PC-9 (cell line): ENCODE measurements around the gene CRYZL1. TPM values are rescaled to one million over a fixed set of nuclear protein-coding genes. Genes with fewer than 3 reads are reported as not detected.

Source experiments
- BruUV-seq: library from RNA; stranded (reverse); fragments of 400-500 nt; replicated peaks from 2 replicates; lab custom pipeline; 2021; lab: Mats Ljungman, UMichigan
- CTCF ChIA-PET: fragments of 300-600 bp; sonication (Branson Sonifier 250); formaldehyde crosslinking; loops from one replicate; lab custom pipeline; 2022; ENCODE audit warnings: antibody characterized with exemption; lab: Charles Lee
- POLR2A ChIA-PET: fragments of 300-600 bp; sonication (Branson Sonifier 250); formaldehyde crosslinking; loops from one replicate; lab custom pipeline; 2022; ENCODE audit warnings: antibody characterized with exemption; ENCODE audit not compliant: unreplicated experiment; lab: Charles Lee
- DNase-seq, 2 experiments: peaks; one replicate each; pipeline versions ENCODE4 v3.0.0 to v3.0.0-alpha.2; 2015 to 2022; ENCODE audit warnings: mixed read lengths in 1 of 2
- H2AFZ ChIP-seq: fragments of 200-600 bp; sonication (generic); 2 replicates; pipeline ENCODE4 v1.8.1; 2017; ENCODE audit warnings: antibody characterized with exemption
- H3F3A ChIP-seq: fragments of 200-600 bp; sonication (generic); 2 replicates; pipeline ENCODE4 v1.8.1; 2017; ENCODE audit warnings: antibody characterized with exemption, mild to moderate bottlenecking, low read depth; ENCODE audit not compliant: insufficient read depth
- H3K27ac ChIP-seq: fragments of 200-600 bp; sonication (generic); 2 replicates; pipeline ENCODE4 v1.6.1; 2016; ENCODE audit warnings: mixed run types
- H3K27me3 ChIP-seq: fragments of 200-600 bp; sonication (generic); 2 replicates; pipeline ENCODE4 v1.6.1; 2016; ENCODE audit warnings: low read depth, mixed run types; ENCODE audit not compliant: insufficient read depth
- H3K36me3 ChIP-seq: fragments of 200-600 bp; sonication (generic); 2 replicates; pipeline ENCODE4 v1.6.1; 2016; ENCODE audit warnings: low read depth, mixed run types
- H3K4me1 ChIP-seq: fragments of 200-600 bp; sonication (generic); replicated peaks from 2 replicates; pipeline ENCODE4 v1.6.1; 2016; ENCODE audit warnings: mixed run types; ENCODE audit not compliant: insufficient read depth
- H3K4me2 ChIP-seq: fragments of 200-600 bp; sonication (generic); 2 replicates; pipeline ENCODE4 v1.6.1; 2017; ENCODE audit warnings: mixed run types
- H3K4me3 ChIP-seq: fragments of 200-600 bp; sonication (generic); 2 replicates; pipeline ENCODE4 v1.6.1; 2016; ENCODE audit warnings: mixed run types
- H3K79me2 ChIP-seq: fragments of 200-600 bp; sonication (generic); 2 replicates; pipeline ENCODE4 v1.6.1; 2017; ENCODE audit warnings: low read depth, mixed run types
- H3K9me2 ChIP-seq: fragments of 200-600 bp; sonication (generic); 2 replicates; pipeline ENCODE4 v1.8.1; 2017; ENCODE audit warnings: mild to moderate bottlenecking; ENCODE audit not compliant: insufficient read depth
- H3K9me3 ChIP-seq: fragments of 200-600 bp; sonication (generic); 2 replicates; pipeline ENCODE4 v1.8.1; 2016; ENCODE audit warnings: low read depth; ENCODE audit not compliant: insufficient read depth
- H4K20me1 ChIP-seq: fragments of 200-600 bp; sonication (generic); 2 replicates; pipeline ENCODE4 v1.8.1; 2017; ENCODE audit not compliant: insufficient read depth
- CTCF ChIP-seq: fragments of 200-600 bp; sonication (generic); conservative IDR thresholded peaks from 2 replicates; pipeline ENCODE4 v1.6.1; 2017; ENCODE audit warnings: mixed run types, antibody characterized with exemption, mild to moderate bottlenecking, moderate library complexity
- EZH2 ChIP-seq: fragments of 200-600 bp; sonication (generic); IDR thresholded peaks from 2 replicates; pipeline ENCODE4 v1.8.0; 2017; ENCODE audit warnings: antibody characterized with exemption, low read depth
- intact Hi-C: fragments of 100-400 bp; cut with micrococcal nuclease; formaldehyde crosslinking; loops from one replicate; pipeline ENCODE4 v1.10.0; 2022; ENCODE audit not compliant: unreplicated experiment
- total RNA-seq: library from RNA; stranded (reverse); gene quantifications from 2 replicates; pipeline ENCODE4 v1.2.3, GENCODE V29; 2021

Gene CRYZL1
- total RNA-seq, 1 experiment from 2014 or later = 22.4 TPM

GRCh38 chr21:33539616-33540015 lies 101.9 kb downstream of the CRYZL1 start:
- peak overlapping the region; percentile 82 for H3K4me2 ChIP-seq
- ChIA-PET CTCF (no interaction called here), POLR2A (no interaction called here)
- TF ChIP-seq CTCF = no peak
- TF ChIP-seq EZH2 = no peak
- no peaks in the 10 kb centered on the region for H3K9me3 ChIP-seq
- no peaks in the 10 kb centered on the region for H3K27me3 ChIP-seq
- peaks cover 26% of the 10 kb centered on the region for H4K20me1 ChIP-seq
- no TSS peak for BruUV-seq
- no peaks in the 10 kb centered on the region for H3K9me2 ChIP-seq
- peaks cover 24% of the 10 kb centered on the region; the same call in 1 of the 2 replicates for H3K36me3 ChIP-seq
- H3K79me2 ChIP-seq = peaks cover 66% of the 10 kb centered on the region
- peaks cover 17% of the 10 kb centered on the region for H3K4me1 ChIP-seq
- no peak for DNase-seq
- H3K4me3 ChIP-seq = no peak overlapping the region
- intact Hi-C loops = loop anchor here (5.0 kb wide), 1 partner anchor 47 kb away; the partner anchor contains the start of gene DNAJC28
- peaks cover 23% of the 10 kb centered on the region for H3F3A ChIP-seq
- no peak overlapping the region for H3K27ac ChIP-seq
- no peak overlapping the region for H2AFZ ChIP-seq

Other genes with a start within 250 kb of the CRYZL1 start
- 16.0 and 16.1 TPM in 2 replicates for gene IFNGR2, start 238.3 kb downstream of the CRYZL1 start, total RNA-seq
- gene TMEM50B, start 161.8 kb downstream of the CRYZL1 start, total RNA-seq = 11.7 and 14.2 TPM in 2 replicates
- gene DNAJC28, start 150.0 kb downstream of the CRYZL1 start, total RNA-seq = 1.1 and 1.3 TPM in 2 replicates
- 105 and 121 TPM in 2 replicates for gene GART, start 99.6 kb downstream of the CRYZL1 start, total RNA-seq
- 131 and 158 TPM in 2 replicates for gene SON, start 98.7 kb downstream of the CRYZL1 start, total RNA-seq
- gene DONSON, start 53.1 kb downstream of the CRYZL1 start, total RNA-seq = 24.7 and 25.6 TPM in 2 replicates
- 39.1 and 46.3 TPM in 2 replicates for gene ITSN1, start 760 bp upstream of the CRYZL1 start, total RNA-seq